ENCODE measurements around the gene KIF5B. TPM values are rescaled to one million over a fixed set of nuclear protein-coding genes. Genes with fewer than 3 reads are reported as not detected.

The KIF5B gene
- total RNA-seq, 4 donors from 2014 or later: 253 to 317 (median 298) TPM

DNA sequence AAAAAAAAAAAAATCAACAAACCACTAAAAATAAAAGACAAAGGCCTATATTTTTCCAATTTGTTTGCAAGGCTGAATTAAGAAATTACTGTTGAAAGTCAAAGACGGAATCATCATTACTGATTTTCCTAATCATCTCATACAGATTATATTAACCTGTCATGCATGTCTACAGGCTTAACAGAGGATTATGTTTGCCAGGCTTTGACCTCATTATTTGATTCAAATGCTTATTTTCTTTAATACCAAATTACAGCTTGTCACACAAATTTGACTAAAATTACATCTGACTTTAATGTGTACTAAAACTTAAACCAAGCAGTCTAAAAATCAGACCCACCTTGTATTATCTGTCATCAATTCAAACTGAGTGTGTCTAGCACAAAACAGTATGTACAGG is 21.2 kb downstream of the KIF5B start:
- DNase-seq (ENCODE audit: extremely low spot score): no peak
- no peak overlapping the region for H3K27ac ChIP-seq (replicated peaks in 1 of 4)
- intact Hi-C loops (cut with DNase I): no loop called here
- 65% methylated on average over 1 of the region's 1 CpG for WGBS
- peaks cover 73 to 89% (median 80%) of the 10 kb centered on the region in 4 donors for H3K36me3 ChIP-seq
- H3K4me3 ChIP-seq: no peak overlapping the region
- no peaks in the 10 kb centered on the region for H3K27me3 ChIP-seq
- no peak for TF ChIP-seq EP300 (IDR thresholded peaks at IDR 0.05)
- TF ChIP-seq POLR2AphosphoS5 (IDR thresholded peaks at IDR 0.05): no peak
- no peak for TF ChIP-seq CTCF (IDR thresholded peaks at IDR 0.05)
- TF ChIP-seq POLR2A (IDR thresholded peaks at IDR 0.05; ENCODE audit: low read depth): no peak
- H3K9me3 ChIP-seq: no peaks in the 10 kb centered on the region
- peaks cover 9 to 29% (median 21%) of the 10 kb centered on the region in 4 donors for H3K4me1 ChIP-seq

- Histone ChIP-seq H3K4me1 (peaks cover 0 to 11% (median 4%) of the 10 kb centered on the region in 4 donors), H3K27me3 (no peaks in the 10 kb centered on the region), H3K4me3 (no peak overlapping the region), H3K9me3 (no peaks in the 10 kb centered on the region), H3K36me3 (peaks cover 89 to 100% (median 96%) of the 10 kb centered on the region in 4 donors), H3K27ac (replicated peaks in 1 of 4) (no peak overlapping the region)
- intact Hi-C loops (cut with DNase I): no loop called here
- WGBS: 78% methylated on average over 5 of the region's 5 CpGs
- no peak for DNase-seq (ENCODE audit: extremely low spot score)
- no peak for TF ChIP-seq POLR2AphosphoS5 (IDR thresholded peaks at IDR 0.05)
- TF ChIP-seq CTCF (IDR thresholded peaks at IDR 0.05): no peak
- no peak for TF ChIP-seq POLR2A (IDR thresholded peaks at IDR 0.05; ENCODE audit: low read depth)
- TF ChIP-seq EP300 (IDR thresholded peaks at IDR 0.05): no peak
These were observed 23.1 kb downstream of the KIF5B start for GRCh38 chr10:32033171-32033570.

- no peak overlapping the region for H3K27ac ChIP-seq (replicated peaks in 1 of 4)
- H3K36me3 ChIP-seq: peaks cover 85 to 100% (median 94%) of the 10 kb centered on the region in 4 donors
- no peaks in the 10 kb centered on the region for H3K27me3 ChIP-seq
- no peak for DNase-seq (ENCODE audit: extremely low spot score)
- TF ChIP-seq POLR2A (IDR thresholded peaks at IDR 0.05; ENCODE audit: low read depth) (no peak), EP300 (IDR thresholded peaks at IDR 0.05) (no peak), POLR2AphosphoS5 (IDR thresholded peaks at IDR 0.05) (no peak), CTCF (IDR thresholded peaks at IDR 0.05) (no peak)
- no peaks in the 10 kb centered on the region for H3K9me3 ChIP-seq
- intact Hi-C loops (cut with DNase I): no loop called here
- no peak overlapping the region for H3K4me3 ChIP-seq
- peaks cover 0 to 10% (median 2%) of the 10 kb centered on the region in 4 donors for H3K4me1 ChIP-seq
- WGBS: 96% methylated on average over 4 of the region's 4 CpGs
These were observed 24.3 kb downstream of the KIF5B start for GRCh38 chr10:32031920-32032319.

DNA sequence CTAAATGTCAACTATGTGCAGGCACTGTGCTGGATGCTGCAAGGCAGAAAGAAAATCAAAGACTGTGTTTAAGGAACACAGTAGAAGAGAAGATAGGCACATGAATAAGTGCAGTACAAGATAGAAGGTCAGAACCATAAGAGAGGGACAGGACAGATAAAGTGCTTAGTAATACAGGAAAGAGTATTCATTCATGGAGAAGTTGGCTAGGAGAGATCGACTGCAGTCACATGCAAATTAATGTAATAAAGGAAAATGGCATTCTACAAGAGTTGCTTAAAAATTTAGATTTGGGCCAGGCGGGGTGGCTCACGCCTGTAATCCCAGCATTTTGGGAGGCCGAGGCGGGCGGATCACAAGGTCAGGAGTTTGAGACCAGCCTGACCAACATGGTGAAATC is 24.8 kb downstream of the KIF5B start:
- no peak for DNase-seq (ENCODE audit: extremely low spot score)
- Histone ChIP-seq H3K27me3 (no peaks in the 10 kb centered on the region), H3K4me1 (peaks cover 0 to 10% (median 2%) of the 10 kb centered on the region in 4 donors), H3K4me3 (no peak overlapping the region), H3K27ac (replicated peaks in 1 of 4) (no peak overlapping the region), H3K36me3 (peaks cover 83 to 100% (median 92%) of the 10 kb centered on the region in 4 donors), H3K9me3 (no peaks in the 10 kb centered on the region)
- TF ChIP-seq POLR2AphosphoS5 (IDR thresholded peaks at IDR 0.05): no peak
- no peak for TF ChIP-seq CTCF (IDR thresholded peaks at IDR 0.05)
- no peak for TF ChIP-seq POLR2A (IDR thresholded peaks at IDR 0.05; ENCODE audit: low read depth)
- no peak for TF ChIP-seq EP300 (IDR thresholded peaks at IDR 0.05)
- intact Hi-C loops (cut with DNase I): no loop called here
- WGBS: 86% methylated on average over 6 of the region's 6 CpGs

- H3K4me1 ChIP-seq: peaks cover 0 to 4% (median 0%) of the 10 kb centered on the region in 4 donors
- H3K27ac ChIP-seq (replicated peaks in 1 of 4): no peak overlapping the region
- intact Hi-C loops (cut with DNase I): no loop called here
- H3K4me3 ChIP-seq: no peak overlapping the region
- no peaks in the 10 kb centered on the region for H3K9me3 ChIP-seq
- WGBS: 14% methylated on average over 1 of the region's 1 CpG
- no peaks in the 10 kb centered on the region for H3K27me3 ChIP-seq
- no peak for DNase-seq (ENCODE audit: extremely low spot score)
- TF ChIP-seq POLR2A (IDR thresholded peaks at IDR 0.05; ENCODE audit: low read depth) (no peak), POLR2AphosphoS5 (IDR thresholded peaks at IDR 0.05) (no peak)
- H3K36me3 ChIP-seq: peaks cover 64 to 92% (median 79%) of the 10 kb centered on the region in 4 donors
These were observed 27.5 kb downstream of the KIF5B start for GRCh38 chr10:32028710-32029109.

Measured in esophagus muscularis mucosa (tissue), 4 donors.